Subcutaneous abdominal adipose tissue (tissue), 5 donors: ENCODE data around the gene A4GALT.

ENCODE experiments used
- H3K27ac ChIP-seq: one replicate; pipeline ENCODE4 v1.7.0; 2013; ENCODE audit warnings: low read depth, mild to moderate bottlenecking, inconsistent platforms, low read length, moderate library complexity
- H3K27me3 ChIP-seq, 5 donors: one replicate each; pipeline ENCODE4 v1.7.0; 2013; ENCODE audit warnings: low read length in 5 of 5, inconsistent platforms in 1 of 5; ENCODE audit not compliant: control insufficient read depth in 5 of 5, insufficient read depth in 4 of 5
- H3K36me3 ChIP-seq, 5 donors: one replicate each; pipeline ENCODE4 v1.7.0; 2013; ENCODE audit warnings: low read length in 5 of 5; ENCODE audit not compliant: control insufficient read depth in 5 of 5, insufficient read depth in 5 of 5
- H3K4me1 ChIP-seq, 5 donors: one replicate each; pipeline ENCODE4 v1.7.0; 2013; ENCODE audit warnings: low read length in 5 of 5, mild to moderate bottlenecking in 3 of 5, moderate library complexity in 1 of 5; ENCODE audit not compliant: control insufficient read depth in 5 of 5, insufficient read depth in 5 of 5
- H3K4me3 ChIP-seq, 5 donors: one replicate each; pipeline ENCODE4 v1.7.0; 2013; ENCODE audit warnings: low read length in 5 of 5, low read depth in 1 of 5
- H3K9ac ChIP-seq, 5 donors: one replicate each; pipeline ENCODE4 v1.7.0; 2013; ENCODE audit warnings: low read length in 5 of 5, mild to moderate bottlenecking in 4 of 5, moderate library complexity in 3 of 5
- H3K9me3 ChIP-seq, 5 donors: one replicate each; pipeline ENCODE4 v1.7.0; 2013; ENCODE audit warnings: low read length in 5 of 5; ENCODE audit not compliant: control insufficient read depth in 5 of 5
- donor health status: healthy.
- donor health status: healthy.
- donor health status: healthy.
- donor health status: healthy.
- donor health status: healthy.

Gene A4GALT

GRCh38 chr22:42655693-42656092 is 65.0 kb downstream of the A4GALT start:
- H3K27ac ChIP-seq: no peak overlapping the region
- H3K9me3 ChIP-seq: no peaks in the 10 kb centered on the region
- H3K4me3 ChIP-seq: no peak overlapping the region
- H3K4me1 ChIP-seq: peaks cover 3 to 24% (median 15%) of the 10 kb centered on the region in 5 donors
- no peak overlapping the region for H3K9ac ChIP-seq
- no peaks in the 10 kb centered on the region for H3K36me3 ChIP-seq
- H3K27me3 ChIP-seq: no peaks in the 10 kb centered on the region

DNA sequence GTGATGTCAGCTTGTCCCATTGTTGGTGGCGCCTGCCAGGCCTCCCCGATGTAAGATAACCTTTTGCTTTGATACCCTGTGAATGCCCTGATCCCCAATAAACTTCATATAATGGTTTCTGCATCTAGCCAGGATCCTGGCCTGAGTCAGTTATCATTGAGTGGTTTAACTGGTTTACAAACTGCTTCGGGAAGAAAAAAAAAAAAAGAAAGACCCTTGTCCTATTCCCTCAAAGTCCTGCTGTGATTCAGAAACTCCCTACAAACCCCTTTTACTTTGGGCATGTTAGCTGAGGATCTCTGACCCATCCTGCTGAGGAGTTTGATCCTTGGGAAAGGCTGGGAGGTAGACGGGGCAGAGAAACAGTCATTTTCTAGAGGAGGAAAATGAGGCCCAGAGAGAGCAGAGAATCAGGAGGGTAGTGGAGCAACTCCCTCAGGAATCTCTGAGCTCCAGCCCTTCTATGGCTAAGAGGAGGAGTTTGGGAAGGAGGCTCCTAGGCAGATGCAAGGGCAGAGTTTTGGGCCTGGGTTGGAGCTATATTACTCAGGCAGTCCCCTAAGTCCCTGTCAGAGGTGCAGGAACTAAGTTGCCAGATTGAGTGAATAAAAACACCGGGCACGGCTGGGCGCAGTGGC is 66.1 kb downstream of the A4GALT start:
- Histone ChIP-seq H3K9me3 (no peaks in the 10 kb centered on the region), H3K4me3 (no peak overlapping the region), H3K27me3 (no peaks in the 10 kb centered on the region), H3K4me1 (peaks cover 3 to 26% (median 19%) of the 10 kb centered on the region in 5 donors), H3K36me3 (no peaks in the 10 kb centered on the region), H3K9ac (peak overlapping the region in 2 of 5 donors; percentile 31 to 33), H3K27ac (peak overlapping the region; percentile 72)

- Histone ChIP-seq H3K27ac (peak overlapping the region; percentile 72), H3K4me3 (no peak overlapping the region), H3K9me3 (no peaks in the 10 kb centered on the region), H3K9ac (no peak overlapping the region), H3K4me1 (peaks cover 3 to 28% (median 21%) of the 10 kb centered on the region in 5 donors), H3K27me3 (no peaks in the 10 kb centered on the region), H3K36me3 (no peaks in the 10 kb centered on the region)
Measured at GRCh38 chr22:42653999-42654398, 66.7 kb downstream of the A4GALT start.

DNA sequence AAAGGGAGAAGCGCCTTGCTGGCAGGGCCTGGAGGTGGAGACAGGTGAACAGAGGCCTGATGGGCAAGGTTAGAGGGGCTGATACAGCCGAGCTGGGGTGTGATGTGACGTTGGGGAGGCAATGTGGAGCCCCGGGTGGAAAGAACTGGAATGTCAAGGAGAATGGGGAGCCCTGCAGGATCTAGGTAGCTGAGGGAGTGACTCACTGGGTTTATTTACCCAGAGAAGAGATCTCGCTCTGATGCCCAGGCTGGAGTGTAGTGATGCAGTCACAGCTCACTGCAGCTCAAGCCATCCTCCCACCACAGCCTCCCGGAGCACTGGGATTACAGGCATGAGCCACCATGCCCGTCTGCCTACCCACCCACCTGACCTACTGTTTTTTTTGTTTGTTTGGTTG is 69.5 kb downstream of the A4GALT start:
- Histone ChIP-seq H3K36me3 (no peaks in the 10 kb centered on the region), H3K27ac (no peak overlapping the region), H3K4me3 (no peak overlapping the region), H3K27me3 (no peaks in the 10 kb centered on the region), H3K9ac (no peak overlapping the region), H3K9me3 (no peaks in the 10 kb centered on the region), H3K4me1 (peaks cover 11 to 54% (median 49%) of the 10 kb centered on the region in 5 donors)

- Histone ChIP-seq H3K4me3 (peak within 1 kb of the TSS; percentile 81 to 100 (median 89)), H3K9ac (peak within 1 kb of the TSS; percentile 50 to 95 (median 86)), H3K36me3 (no peaks in the 10 kb centered on the region), H3K27ac (peak within 1 kb of the TSS; percentile 99), H3K27me3 (no peaks in the 10 kb centered on the region), H3K4me1 (peaks cover 22 to 66% (median 62%) of the 10 kb centered on the region in 5 donors), H3K9me3 (no peaks in the 10 kb centered on the region)
Measured at GRCh38 chr22:42649246-42650099, 71.2 kb downstream of the A4GALT start, which contains the start of gene CYB5R3. CYB5R3 (minus strand) TSS chr22:42649392; CDS start chr22:42649315, 77 bp downstream.

DNA sequence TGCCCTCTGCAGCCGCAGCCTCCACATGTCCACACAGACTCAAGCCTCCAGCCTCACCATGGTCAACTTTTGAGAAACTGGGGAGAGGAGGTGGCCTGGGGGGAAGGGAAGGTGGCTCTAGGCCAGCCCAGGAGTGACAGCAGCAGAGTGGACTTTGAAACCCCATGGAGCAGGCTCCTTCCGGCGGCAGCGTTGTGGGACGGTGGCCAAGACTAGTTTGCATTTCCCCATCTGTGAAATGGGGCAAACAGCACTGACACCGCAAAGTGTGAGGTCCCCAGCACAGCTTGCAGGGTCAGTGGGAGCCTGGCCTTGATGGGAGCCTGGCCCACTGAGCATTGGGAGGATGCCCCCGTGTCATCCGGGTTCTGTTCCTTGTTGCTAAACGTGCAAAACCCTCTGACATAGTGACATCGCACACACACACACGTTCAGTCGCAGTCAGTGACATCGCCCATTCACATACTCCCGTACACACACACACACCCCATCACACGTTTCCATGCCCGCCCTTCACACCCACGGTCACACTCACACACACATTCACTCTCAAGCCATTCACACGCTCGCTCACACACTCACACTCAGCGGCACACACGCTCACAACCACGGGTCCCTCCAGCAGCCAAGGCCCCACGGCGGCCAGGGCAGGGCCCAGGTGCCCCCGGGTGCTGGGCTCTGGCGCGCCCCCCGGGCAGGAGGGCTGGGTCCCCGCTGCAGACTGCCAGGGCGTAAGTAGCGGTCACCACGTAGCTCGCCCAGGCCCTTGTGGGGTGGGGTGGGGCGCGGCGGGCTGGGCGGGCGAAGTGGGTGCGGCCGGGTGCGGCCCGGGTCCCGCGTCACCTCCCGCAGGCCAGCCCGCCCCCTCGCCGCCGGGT is 72.1 kb downstream of the A4GALT start:
- Histone ChIP-seq H3K4me1 (peaks cover 27 to 66% (median 62%) of the 10 kb centered on the region in 5 donors), H3K27ac (peak overlapping the region; percentile 99), H3K9ac (peak overlapping the region; percentile 50 to 95 (median 86)), H3K4me3 (peak overlapping the region; percentile 81 to 100 (median 89)), H3K27me3 (no peaks in the 10 kb centered on the region), H3K9me3 (no peaks in the 10 kb centered on the region), H3K36me3 (no peaks in the 10 kb centered on the region)

DNA sequence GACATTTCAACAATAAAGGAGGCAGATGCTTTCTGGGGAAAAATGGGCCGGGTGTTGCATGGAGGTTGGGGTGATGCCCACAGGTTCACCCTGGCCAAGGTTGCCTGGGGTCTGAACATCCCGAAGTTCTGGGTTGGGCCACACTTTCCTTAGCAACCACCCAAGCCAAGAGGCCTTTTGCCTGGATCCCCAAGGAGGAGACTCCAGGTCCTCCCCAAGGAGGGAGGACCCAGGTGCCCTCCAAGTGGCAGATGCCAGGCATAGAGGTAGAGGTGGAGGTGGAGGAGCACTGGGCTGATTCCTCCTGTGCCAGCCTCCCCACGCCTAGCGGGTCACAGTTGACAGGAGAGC is 72.7 kb downstream of the A4GALT start:
- Histone ChIP-seq H3K36me3 (no peaks in the 10 kb centered on the region), H3K4me1 (peaks cover 27 to 68% (median 65%) of the 10 kb centered on the region in 5 donors), H3K27ac (peak overlapping the region; percentile 99), H3K4me3 (peak overlapping the region; percentile 81 to 100 (median 89)), H3K9ac (peak overlapping the region; percentile 50 to 95 (median 86)), H3K27me3 (no peaks in the 10 kb centered on the region), H3K9me3 (no peaks in the 10 kb centered on the region)

- peak overlapping the region; percentile 99 for H3K27ac ChIP-seq
- peaks cover 27 to 77% (median 71%) of the 10 kb centered on the region in 5 donors for H3K4me1 ChIP-seq
- peak overlapping the region; percentile 50 to 59 (median 57) for H3K4me3 ChIP-seq
Measured at GRCh38 chr22:42646569-42647525, 73.8 kb downstream of the A4GALT start.

More at GRCh38 chr22:42646569-42647525, 73.8 kb downstream of the A4GALT start:
- Histone ChIP-seq H3K9me3 (no peaks in the 10 kb centered on the region), H3K36me3 (no peaks in the 10 kb centered on the region), H3K9ac (peak overlapping the region; percentile 52 to 82 (median 66)), H3K27me3 (no peaks in the 10 kb centered on the region)
